GM12892 (cell line): ENCODE measurements around the gene GARNL3.

ENCODE experiments used
- DNase-seq: peaks from one replicate; pipeline ENCODE4 v3.0.0; 2011; ENCODE audit not compliant: insufficient read length
- FAIRE-seq: peaks from 2 replicates; lab custom pipeline; 2011; peaks lifted over from hg19 to GRCh38; lab: Jason Lieb, UNC
- POLR2A ChIP-seq: IDR thresholded peaks from 2 replicates; pipeline ENCODE4 v1.6.1; 2011; ENCODE audit warnings: low read depth, low read length, control low read depth
- POLR2AphosphoS5 ChIP-seq: IDR thresholded peaks from 2 replicates; pipeline ENCODE4 v1.6.1; 2011; ENCODE audit warnings: low read depth, low read length, control low read depth
- TAF1 ChIP-seq: IDR thresholded peaks from 2 replicates; pipeline ENCODE4 v1.6.1; 2011; ENCODE audit warnings: low read depth, mild to moderate bottlenecking, control low read depth, low read length, borderline replicate concordance

GARNL3 gene

DNA sequence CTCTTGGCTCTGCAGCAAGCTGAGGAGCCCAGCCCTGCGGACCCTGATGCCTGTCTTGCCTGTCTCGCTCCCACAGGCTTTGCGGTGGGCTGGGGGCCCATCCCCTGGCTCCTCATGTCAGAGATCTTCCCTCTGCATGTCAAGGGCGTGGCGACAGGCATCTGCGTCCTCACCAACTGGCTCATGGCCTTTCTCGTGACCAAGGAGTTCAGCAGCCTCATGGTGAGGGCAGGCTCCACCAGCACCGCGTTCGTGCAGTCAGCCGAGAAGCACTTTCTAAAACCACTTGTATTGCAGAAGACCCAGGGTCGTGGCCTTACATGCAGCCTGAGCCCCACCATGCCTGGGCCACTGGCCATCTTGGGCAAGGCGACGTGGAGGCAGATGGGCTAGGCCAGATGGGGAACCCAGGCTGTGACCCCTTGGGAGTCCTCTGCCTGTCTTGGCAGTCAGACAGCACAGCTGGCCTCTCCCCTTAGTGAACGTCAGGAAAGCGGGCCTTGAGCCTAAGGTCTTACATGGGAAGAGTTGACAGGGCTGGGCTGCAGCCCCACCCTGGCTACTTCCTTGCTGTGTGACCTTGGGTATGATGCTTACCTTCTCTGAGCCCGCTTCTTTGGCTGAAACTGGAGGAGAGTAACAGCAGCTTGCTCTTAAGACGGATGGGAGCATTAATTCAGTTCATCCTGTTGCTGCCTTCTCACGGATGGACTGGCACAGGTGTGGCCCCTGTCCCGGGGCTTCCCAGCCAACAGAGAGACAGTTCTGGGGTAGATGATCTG lies 141.0 kb downstream of the GARNL3 start:
- no peak for FAIRE-seq
- TF ChIP-seq POLR2A = no peak
- no peak for TF ChIP-seq POLR2AphosphoS5
- TF ChIP-seq TAF1 = no peak

DNA sequence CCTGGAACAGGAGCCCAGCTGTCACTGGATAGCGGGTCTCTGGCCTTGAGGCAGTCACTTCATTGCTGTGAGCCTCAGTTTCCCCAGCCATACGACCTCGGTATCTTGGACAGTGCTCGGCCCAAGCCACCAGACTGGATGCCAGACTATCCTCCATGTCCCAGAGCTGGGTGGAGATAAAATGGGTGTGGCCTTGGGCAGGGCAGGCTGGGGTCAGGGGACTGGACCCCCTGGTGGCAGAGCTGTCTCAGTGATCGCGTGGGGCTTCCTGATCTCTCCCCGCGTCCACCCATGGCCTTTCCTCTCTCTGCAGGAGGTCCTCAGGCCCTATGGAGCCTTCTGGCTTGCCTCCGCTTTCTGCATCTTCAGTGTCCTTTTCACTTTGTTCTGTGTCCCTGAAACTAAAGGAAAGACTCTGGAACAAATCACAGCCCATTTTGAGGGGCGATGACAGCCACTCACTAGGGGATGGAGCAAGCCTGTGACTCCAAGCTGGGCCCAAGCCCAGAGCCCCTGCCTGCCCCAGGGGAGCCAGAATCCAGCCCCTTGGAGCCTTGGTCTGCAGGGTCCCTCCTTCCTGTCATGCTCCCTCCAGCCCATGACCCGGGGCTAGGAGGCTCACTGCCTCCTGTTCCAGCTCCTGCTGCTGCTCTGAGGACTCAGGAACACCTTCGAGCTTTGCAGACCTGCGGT lies 142.4 kb downstream of the GARNL3 start:
- FAIRE-seq (no peak), DNase-seq (no peak)
- TF ChIP-seq POLR2AphosphoS5 (no peak), TAF1 (no peak), POLR2A (no peak)

More for the DNA sequence above, 141.0 kb downstream of the GARNL3 start:
- no peak for DNase-seq

DNA sequence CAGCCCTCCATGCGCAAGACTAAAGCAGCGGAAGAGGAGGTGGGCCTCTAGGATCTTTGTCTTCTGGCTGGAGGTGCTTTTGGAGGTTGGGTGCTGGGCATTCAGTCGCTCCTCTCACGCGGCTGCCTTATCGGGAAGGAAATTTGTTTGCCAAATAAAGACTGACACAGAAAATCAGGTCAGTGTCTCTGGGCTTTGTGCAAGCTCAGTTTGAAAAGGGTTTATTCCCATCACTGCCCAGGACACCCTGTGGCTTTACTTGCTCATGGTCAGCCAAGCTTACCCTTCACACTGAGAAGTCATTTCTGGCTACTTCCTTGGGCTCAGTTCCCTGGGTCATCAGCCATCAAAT lies 142.9 kb downstream of the GARNL3 start:
- FAIRE-seq = no peak
- DNase-seq = no peak
- TF ChIP-seq POLR2AphosphoS5 (no peak), TAF1 (no peak), POLR2A (no peak)

GRCh38 chr9:127411122-127411521 lies 146.5 kb downstream of the GARNL3 start:
- FAIRE-seq (no peak), DNase-seq (no peak)

DNA sequence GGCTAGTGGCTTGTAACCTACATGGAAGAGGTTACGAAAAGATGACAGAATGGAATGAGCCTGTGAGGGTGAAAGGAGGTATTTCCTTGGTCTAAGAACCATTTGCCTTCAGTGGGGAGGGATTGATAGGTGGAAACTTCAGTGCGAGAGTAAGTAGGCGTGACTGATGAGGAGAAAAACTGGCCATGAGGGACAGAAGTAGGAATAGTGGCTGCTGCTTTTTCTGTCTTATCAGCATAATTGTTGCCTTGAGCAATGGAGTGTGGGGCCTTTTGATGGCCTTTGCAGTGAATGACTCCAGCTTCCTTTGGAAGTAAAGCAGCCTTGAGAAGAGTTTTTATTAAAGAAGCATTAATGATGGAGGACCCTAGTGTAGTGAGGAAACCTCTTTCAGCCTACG lies 150.6 kb downstream of the GARNL3 start:
- no peak for DNase-seq
- no peak for TF ChIP-seq POLR2AphosphoS5
- no peak for TF ChIP-seq POLR2A
- TF ChIP-seq TAF1 = no peak
- FAIRE-seq = no peak

More at GRCh38 chr9:127411122-127411521, 146.5 kb downstream of the GARNL3 start:
- no peak for TF ChIP-seq TAF1

- TF ChIP-seq POLR2A = no peak
- FAIRE-seq (no peak), DNase-seq (no peak)
Measured at GRCh38 chr9:127415657-127416056, 151.1 kb downstream of the GARNL3 start.

GRCh38 chr9:127417131-127418036 lies 152.8 kb downstream of the GARNL3 start:
- FAIRE-seq (no peak), DNase-seq (no peak)
- TF ChIP-seq TAF1 (no peak), POLR2A (no peak), POLR2AphosphoS5 (no peak)

DNA sequence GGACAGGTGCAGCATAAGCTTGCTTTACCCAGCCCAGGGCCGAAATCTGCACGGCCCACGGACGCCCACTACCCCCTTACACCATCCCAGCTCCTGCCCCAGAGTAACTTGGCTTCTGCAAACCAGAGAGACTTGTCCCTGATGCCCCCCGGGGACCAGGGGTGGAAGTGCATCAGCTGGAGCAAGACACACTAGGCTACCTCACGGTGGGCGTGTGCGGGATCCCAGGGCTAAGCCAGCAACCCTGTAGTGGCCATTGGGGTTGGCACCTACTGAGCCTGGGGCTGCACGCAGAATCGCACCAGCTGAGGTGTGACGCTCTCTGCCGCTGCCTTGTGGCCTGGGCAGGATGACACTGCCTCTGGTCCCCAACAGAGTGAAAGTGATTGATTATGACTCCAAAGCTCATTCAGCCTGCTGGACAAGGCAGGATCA lies 153.5 kb downstream of the GARNL3 start:
- peak; percentile 45 for DNase-seq

DNA sequence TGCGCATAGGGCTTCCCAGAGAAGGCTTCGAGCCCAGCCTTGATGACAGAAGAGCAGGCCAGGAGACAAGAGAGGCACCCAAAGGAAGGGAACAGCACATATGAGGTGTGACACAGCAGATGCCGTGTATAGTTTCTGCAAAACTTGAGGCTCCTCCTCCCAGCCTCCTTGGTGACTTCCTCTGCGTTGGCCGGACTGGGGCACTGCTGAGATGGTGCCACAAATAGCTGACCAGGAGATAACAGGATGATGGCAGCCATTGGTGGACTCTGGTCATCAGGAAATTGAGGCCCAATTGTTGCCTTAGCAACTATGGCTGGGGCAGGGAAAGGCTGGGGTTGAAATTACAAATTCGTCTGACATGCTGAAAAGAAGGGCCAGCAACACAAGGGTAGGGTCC lies 154.8 kb downstream of the GARNL3 start:
- no peak for FAIRE-seq
- no peak for DNase-seq
- TF ChIP-seq POLR2AphosphoS5 = no peak
- TF ChIP-seq TAF1 = no peak
- TF ChIP-seq POLR2A = no peak

More for the DNA sequence above, 153.5 kb downstream of the GARNL3 start:
- no peak for TF ChIP-seq TAF1
- TF ChIP-seq POLR2A = no peak
- TF ChIP-seq POLR2AphosphoS5 = no peak
- no peak for FAIRE-seq

GRCh38 chr9:127421057-127421456 lies 156.5 kb downstream of the GARNL3 start:
- no peak for TF ChIP-seq POLR2A
- no peak for TF ChIP-seq POLR2AphosphoS5
- no peak for TF ChIP-seq TAF1
- FAIRE-seq = no peak
- DNase-seq = no peak

DNA sequence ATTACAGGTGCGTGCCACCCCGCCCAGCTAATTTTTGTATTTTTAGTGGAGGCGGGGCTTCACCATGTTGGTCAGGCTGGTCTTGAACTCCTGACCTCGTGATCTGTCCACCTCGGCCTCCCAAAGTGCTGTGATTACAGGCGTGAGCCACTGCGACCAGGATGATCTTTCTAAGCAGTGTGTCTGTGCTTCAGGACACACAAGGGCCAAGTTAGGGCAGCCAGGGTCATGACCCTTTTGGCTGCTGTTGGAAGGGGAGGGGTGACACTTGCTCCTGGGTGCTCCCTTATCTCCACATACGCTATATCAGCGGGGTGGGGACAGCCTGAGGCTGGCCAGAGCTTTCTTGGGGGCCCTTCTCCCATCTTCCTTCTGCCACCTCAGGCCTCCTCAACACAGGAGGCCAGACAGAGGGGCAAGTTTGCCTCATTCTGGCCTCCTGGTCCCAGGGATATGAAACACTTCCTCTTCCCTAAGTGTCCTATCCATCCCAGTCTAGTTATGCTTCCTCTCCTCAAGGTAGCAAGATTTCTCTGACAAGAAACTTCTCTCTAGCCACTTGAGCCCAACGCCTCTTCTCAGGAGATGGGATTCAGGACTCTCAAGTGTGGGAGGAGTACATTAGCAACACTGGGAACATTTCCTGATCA lies 157.7 kb downstream of the GARNL3 start:
- FAIRE-seq = no peak
- TF ChIP-seq POLR2A = no peak
- TF ChIP-seq POLR2AphosphoS5 = no peak
- no peak for TF ChIP-seq TAF1
- DNase-seq = no peak
